ENCODE data around the gene KDM6A.

GRCh38 chrX:45133465-45133864 lies 260.5 kb downstream of the KDM6A start:
- no peak for TF ChIP-seq CTCF (IDR thresholded peaks at IDR 0.05)
- TF ChIP-seq POLR2A (IDR thresholded peaks at IDR 0.05), result no peak

All from esophagus squamous epithelium (tissue), 4 donors.